SU-DHL-6 (cell line): ENCODE data around the gene MRPL21.

Source experiments
- CTCF ChIP-seq: fragments of 200-600 bp; sonication (generic); IDR thresholded peaks from one replicate; pipeline ENCODE4 v1.5.1; 2017; ENCODE audit warnings: antibody characterized with exemption, mild to moderate bottlenecking, low read length, moderate library complexity; ENCODE audit not compliant: insufficient read depth, poor library complexity, severe bottlenecking
- EZH2phosphoT487 ChIP-seq: fragments of 200-600 bp; sonication (generic), shearing (Covaris generic); conservative IDR thresholded peaks from 2 replicates; pipeline ENCODE4 v1.6.1; 2018; ENCODE audit warnings: mild to moderate bottlenecking, antibody characterized with exemption, low read length, moderate library complexity, mixed read lengths

GRCh38 chr11:68890490-68891231, 13.0 kb downstream of the MRPL21 start:
- TF ChIP-seq CTCF (no peak), EZH2phosphoT487 (no peak)
